ENCODE results near the gene RAP1GAP.

DNA sequence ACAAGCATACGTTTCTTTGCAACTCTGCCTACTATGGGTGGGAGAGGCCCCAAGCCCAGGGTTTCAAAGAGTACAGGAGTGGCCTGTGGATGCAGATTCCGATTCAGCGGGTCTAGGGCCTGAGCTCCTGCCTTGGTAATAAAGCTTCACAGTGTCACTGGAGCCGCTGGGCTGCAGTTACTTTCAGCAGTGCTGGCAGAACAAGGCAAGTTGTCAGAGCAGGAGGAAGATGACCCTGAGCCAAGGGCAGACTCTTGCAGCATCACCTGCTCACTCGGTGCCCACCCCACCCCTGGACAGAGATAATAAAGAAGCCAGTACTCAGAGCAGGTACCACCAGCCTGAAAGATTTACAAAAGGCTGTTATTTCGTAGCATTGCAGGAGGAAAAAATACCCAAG is 8.0 kb upstream of the RAP1GAP start:
- TF ChIP-seq CTCF (IDR thresholded peaks at IDR 0.05), result no peak
- TF ChIP-seq POLR2A (IDR thresholded peaks at IDR 0.05), result no peak
- TF ChIP-seq EP300 (IDR thresholded peaks at IDR 0.05; ENCODE audit: low read depth), result no peak

Data from transverse colon (tissue), 3 donors.